ENCODE data around the gene ABTB2. TPM values are rescaled to one million over a fixed set of nuclear protein-coding genes. Genes with fewer than 3 reads are reported as not detected.

The ABTB2 gene
- total RNA-seq, 1 experiment from 2014 or later = 5.5 TPM

DNA sequence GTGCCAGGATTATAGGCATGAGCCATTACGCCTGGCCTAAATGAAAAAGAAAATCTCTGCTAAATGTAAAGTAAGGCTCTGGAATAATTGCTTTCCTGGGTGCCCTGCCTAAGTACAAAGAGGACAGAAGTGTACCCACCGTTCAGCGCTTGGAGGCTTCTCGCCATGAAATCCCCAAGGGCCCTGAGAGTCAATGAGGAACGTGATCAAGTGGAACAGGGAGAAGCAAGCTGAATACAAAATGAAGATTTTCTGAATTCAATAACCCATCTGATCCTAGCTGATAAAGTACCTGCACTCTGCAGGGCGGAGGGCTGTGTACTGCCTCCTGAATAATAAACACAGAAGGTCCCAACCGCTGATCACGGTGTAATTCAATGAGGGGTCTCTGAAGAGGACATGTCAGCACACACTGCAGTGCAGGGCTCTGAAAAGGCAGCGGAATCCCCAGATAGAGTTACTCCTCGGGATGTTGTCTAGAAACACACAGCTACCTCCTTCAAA, 97.7 kb downstream of the ABTB2 start:
- H3K14ac ChIP-seq (ENCODE audit: insufficient read depth, low read length) = no peak overlapping the region
- H2BK5ac ChIP-seq (ENCODE audit: insufficient read length, low read length) = no peak overlapping the region
- DNase-seq = no peak
- no peak overlapping the region for H4K8ac ChIP-seq (replicated peaks; ENCODE audit: insufficient read length, low read depth, low read length)
- no peak overlapping the region for H3T11ph ChIP-seq (ENCODE audit: low read length)
- H3K23me2 ChIP-seq (ENCODE audit: insufficient read length, low read depth, low read length, poor library complexity, severe bottlenecking) = no peaks in the 10 kb centered on the region
- no peaks in the 10 kb centered on the region; the same call in 1 of the 2 replicates for H3K4me1 ChIP-seq (ENCODE audit: insufficient read depth, low read length)
- no peak overlapping the region for H3K4ac ChIP-seq (ENCODE audit: low read depth, low read length)
- no peak overlapping the region for H2BK15ac ChIP-seq (ENCODE audit: low read depth, low read length)
- H3K18ac ChIP-seq (ENCODE audit: insufficient read length, low read depth, low read length) = no peak overlapping the region
- TF ChIP-seq, protein P1, sequence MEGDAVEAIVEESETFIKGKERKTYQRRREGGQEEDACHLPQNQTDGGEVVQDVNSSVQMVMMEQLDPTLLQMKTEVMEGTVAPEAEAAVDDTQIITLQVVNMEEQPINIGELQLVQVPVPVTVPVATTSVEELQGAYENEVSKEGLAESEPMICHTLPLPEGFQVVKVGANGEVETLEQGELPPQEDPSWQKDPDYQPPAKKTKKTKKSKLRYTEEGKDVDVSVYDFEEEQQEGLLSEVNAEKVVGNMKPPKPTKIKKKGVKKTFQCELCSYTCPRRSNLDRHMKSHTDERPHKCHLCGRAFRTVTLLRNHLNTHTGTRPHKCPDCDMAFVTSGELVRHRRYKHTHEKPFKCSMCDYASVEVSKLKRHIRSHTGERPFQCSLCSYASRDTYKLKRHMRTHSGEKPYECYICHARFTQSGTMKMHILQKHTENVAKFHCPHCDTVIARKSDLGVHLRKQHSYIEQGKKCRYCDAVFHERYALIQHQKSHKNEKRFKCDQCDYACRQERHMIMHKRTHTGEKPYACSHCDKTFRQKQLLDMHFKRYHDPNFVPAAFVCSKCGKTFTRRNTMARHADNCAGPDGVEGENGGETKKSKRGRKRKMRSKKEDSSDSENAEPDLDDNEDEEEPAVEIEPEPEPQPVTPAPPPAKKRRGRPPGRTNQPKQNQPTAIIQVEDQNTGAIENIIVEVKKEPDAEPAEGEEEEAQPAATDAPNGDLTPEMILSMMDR (conservative IDR thresholded peaks at IDR 0.05) = no peak
- H3K56ac ChIP-seq (ENCODE audit: insufficient read length, low read depth, low read length) = no peak overlapping the region
- H2BK20ac ChIP-seq (ENCODE audit: low read depth, low read length, poor library complexity, severe bottlenecking) = no peak overlapping the region
- WGBS (ENCODE audit: extremely low coverage, insufficient read length, low lambda C conversion rate) = no CpG with 5 or more reads among the region's 10 CpGs
- H3K4me3 Mint-ChIP-seq = no peak overlapping the region
- no peak overlapping the region for H2BK12ac ChIP-seq (ENCODE audit: insufficient read length, low read depth, low read length)
- no peaks in the 10 kb centered on the region; the same call in 1 of the 2 replicates for H3K27me3 Mint-ChIP-seq (ENCODE audit: low read depth)
- no peak overlapping the region for H3K27ac Mint-ChIP-seq
- peaks cover 18 to 22% of the 10 kb centered on the region in 2 experiments for H3K4me1 Mint-ChIP-seq
- no peak overlapping the region for H4K5ac ChIP-seq (ENCODE audit: insufficient read length, low read depth, low read length)
- no peaks in the 10 kb centered on the region for H3K27me3 ChIP-seq (ENCODE audit: insufficient read depth, low read length)
- H3K9me3 ChIP-seq (ENCODE audit: control insufficient read depth, low read depth, low read length) = no peaks in the 10 kb centered on the region
- no peak overlapping the region for H2AFZ ChIP-seq (ENCODE audit: low read length)
- H2BK120ac ChIP-seq (ENCODE audit: low read depth, low read length, poor library complexity, severe bottlenecking) = no peak overlapping the region
- no peaks in the 10 kb centered on the region for H3K79me1 ChIP-seq (ENCODE audit: insufficient read depth, low read depth, low read length, poor library complexity, severe bottlenecking)
- H4K20me1 ChIP-seq (ENCODE audit: control insufficient read depth, insufficient read depth, insufficient read length) = no peaks in the 10 kb centered on the region
- H3K4me2 ChIP-seq (ENCODE audit: insufficient read depth, insufficient read length, low read length) = no peak overlapping the region
- no peak overlapping the region for H3K27ac ChIP-seq (ENCODE audit: insufficient read length, low read depth, low read length)
- no peaks in the 10 kb centered on the region for H3K9me3 Mint-ChIP-seq
- no peaks in the 10 kb centered on the region for H3K36me3 Mint-ChIP-seq (ENCODE audit: insufficient read depth in 1 of 3, low read depth in 3 of 3)
- no peak overlapping the region for H4K91ac ChIP-seq (ENCODE audit: insufficient read length, low read depth, low read length)
- no peak overlapping the region for H3K23ac ChIP-seq (ENCODE audit: insufficient read length, low read depth, low read length)
- H3K79me2 ChIP-seq (ENCODE audit: insufficient read depth, low read length) = no peaks in the 10 kb centered on the region
- no peak overlapping the region for H3K9ac ChIP-seq (ENCODE audit: extremely low read depth, insufficient read length, low read length)
- H2AK5ac ChIP-seq (ENCODE audit: insufficient read length, low read length) = no peak overlapping the region
